ENCODE data around the gene AKAP8.

DNA sequence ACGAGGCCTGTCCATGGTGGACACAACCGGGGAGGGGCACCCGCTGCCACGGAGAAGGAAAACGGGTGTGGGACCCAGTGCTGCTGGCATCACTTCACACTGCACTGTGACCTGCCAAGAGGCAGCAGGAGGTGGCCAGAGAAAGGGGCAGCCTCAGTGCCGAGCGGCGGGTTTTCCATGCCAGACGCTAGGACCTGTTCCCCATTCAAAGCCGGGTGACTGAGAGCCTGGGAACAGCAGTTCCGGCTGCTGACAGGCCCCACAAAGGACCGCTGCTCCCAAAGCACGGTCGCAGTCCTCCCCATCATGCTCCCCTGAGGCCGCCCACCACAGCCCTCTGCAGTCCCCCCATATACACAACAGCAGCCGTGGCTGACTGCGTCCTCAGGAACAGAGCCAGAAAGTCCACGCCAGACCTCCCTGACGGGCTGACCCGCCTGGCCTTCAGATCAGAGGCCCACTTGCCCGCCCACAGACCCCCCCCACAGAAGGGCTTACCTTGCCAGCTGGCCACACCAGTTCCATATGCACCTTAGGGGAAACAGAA, 5.4 kb downstream of the AKAP8 start:
- no peak for TF ChIP-seq POLR2A (IDR thresholded peaks at IDR 0.05)
- TF ChIP-seq, protein P1, sequence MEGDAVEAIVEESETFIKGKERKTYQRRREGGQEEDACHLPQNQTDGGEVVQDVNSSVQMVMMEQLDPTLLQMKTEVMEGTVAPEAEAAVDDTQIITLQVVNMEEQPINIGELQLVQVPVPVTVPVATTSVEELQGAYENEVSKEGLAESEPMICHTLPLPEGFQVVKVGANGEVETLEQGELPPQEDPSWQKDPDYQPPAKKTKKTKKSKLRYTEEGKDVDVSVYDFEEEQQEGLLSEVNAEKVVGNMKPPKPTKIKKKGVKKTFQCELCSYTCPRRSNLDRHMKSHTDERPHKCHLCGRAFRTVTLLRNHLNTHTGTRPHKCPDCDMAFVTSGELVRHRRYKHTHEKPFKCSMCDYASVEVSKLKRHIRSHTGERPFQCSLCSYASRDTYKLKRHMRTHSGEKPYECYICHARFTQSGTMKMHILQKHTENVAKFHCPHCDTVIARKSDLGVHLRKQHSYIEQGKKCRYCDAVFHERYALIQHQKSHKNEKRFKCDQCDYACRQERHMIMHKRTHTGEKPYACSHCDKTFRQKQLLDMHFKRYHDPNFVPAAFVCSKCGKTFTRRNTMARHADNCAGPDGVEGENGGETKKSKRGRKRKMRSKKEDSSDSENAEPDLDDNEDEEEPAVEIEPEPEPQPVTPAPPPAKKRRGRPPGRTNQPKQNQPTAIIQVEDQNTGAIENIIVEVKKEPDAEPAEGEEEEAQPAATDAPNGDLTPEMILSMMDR (IDR thresholded peaks at IDR 0.05) = no peak
